OCI-M2 (cell line): ENCODE data around the gene POLN.
A peak's percentile ranks its signal among the peaks of the same experiment; 100 is the strongest.

Experiments
- DNase-seq: peaks from one replicate; lab custom pipeline; 2025; ENCODE audit not compliant: unreplicated experiment; lab: John Stamatoyannopoulos, UW

POLN gene

DNA sequence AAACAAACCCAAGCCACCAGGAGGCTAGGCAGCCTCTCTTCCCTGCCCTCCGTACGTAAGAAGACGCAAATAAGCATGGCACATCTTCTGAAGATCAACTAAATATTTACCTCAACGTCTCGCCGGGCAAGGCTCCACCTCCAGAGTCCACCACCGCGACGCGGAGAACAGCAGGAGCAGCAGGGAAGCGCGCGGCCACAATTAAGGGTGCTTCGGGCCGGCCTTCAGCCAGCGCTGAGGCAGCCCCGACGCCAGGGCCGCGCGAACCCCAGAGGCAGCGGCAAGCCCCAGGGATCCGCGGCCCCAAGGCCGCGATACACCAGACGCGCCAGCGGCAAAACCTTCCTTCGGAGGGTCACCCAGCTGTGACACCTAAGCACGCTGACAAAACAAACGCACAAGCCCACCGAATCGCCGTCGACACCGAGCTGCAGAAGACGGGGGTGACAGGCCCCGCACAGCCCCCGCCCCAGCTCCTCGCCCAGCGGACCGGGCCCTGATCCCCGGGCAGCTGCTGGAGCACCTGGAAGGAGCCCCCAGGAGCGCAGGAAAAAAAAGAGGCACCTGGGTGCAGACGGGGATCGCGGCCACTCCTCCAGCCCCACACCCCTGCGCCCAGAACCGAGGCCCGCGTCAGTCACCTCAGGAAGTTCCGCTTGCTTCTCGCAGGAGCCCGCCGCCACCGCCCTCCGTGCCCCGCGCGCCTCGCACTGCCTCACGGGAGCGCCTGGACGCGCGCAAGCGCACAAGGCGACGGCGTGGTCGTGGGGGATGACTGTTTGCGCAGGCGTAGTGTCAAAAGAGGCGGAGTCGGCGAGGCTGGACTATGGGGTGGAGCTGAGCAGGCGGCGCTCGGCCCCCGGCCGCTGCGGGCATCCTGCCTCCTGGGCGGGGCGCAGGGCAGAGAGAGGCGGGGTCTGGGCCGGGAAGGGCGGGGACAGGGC lies at the start of gene POLN, which contains the start of gene HAUS3:
POLN (minus strand) TSS at position 712 of the 944 bp plus-strand sequence. CDS start 12,890 bp downstream, outside the sequence.
HAUS3 (minus strand) TSS at position 712 of the 944 bp plus-strand sequence. CDS start 1,175 bp downstream, outside the sequence.
- DNase-seq = peak; percentile 38

DNA sequence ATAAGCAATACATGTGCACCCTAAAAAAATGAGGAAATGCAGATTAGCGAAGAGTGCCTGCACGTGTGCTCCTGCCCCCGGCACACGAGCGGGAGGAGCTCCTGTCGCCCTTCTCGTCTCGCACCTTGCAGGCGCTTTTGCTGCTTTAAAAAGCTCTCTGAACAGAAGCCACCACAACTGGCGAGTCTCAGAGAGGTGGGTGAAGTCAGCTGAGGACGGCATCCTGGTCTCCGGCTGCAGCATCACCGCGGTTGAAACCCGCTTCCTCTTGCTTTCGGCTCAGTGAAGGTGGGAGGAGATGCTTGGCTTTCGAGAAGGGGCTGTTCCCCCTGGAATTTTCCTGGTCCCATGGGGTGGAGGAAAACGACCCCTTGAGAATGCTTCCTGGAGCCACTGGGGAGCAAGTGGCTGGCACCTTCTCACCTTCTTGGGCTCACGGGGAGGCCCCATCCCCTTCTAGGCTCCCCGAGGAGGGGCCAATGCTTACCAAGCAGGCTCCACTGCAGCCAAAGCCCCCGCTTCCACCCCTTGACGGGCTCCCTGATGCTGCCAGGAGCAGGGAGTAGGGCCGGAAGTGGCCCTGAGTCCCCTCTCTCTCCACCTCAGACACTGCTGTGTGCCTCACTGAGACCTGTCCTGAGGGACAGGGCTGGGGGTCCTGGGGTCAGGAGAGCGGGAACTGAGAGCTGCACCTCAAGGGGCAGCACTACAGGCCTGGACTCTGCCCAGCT lies 49.2 kb upstream of the POLN start:
- DNase-seq = no peak

- DNase-seq = no peak
Measured at GRCh38 chr4:2290488-2290887, 48.6 kb upstream of the POLN start.

DNA sequence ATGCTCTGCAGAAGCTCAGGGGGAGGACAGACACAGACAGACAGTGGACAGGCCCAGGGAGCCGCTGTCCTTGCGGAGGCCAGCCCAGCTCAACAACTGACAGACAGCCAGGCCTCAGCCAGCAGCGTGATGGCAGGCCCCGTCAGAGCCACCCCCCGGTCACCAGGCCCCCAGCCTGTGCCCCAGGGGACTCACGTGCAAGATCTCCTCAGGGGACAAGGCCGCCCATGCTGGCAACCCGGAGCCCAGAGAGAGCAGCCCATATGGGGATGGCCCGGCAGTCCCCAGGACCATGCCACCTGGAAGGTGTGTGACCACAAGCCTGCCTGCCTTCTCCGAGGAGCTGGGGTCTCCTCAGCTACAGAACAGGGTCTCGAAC lies 48.0 kb upstream of the POLN start:
- no peak for DNase-seq

GRCh38 chr4:2289311-2289954 lies 47.5 kb upstream of the POLN start:
- no peak for DNase-seq

DNA sequence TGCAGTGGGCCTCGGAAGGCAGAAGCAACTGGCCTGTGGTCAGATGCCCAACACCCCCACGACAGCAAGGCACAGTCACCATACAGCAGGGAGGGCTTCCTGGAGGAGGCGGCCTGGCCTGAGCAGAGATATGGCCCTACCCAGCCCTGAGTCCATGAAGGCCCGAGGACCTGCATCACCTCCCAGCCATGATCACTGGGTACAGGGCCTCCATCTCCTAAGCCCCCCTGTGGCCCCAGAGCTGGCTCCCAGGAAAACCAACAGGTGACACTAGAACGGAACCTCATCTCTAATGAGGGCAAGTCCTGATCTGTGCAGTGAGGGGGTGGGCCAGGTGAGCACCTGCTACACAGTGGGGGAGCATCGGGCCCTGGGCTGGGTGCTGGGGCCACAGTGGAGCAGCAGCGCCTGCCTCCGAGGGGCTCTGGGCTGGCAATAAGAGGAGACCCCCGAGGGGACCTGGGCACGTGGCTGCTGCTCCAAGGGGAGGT lies 46.2 kb upstream of the POLN start:
- DNase-seq = no peak

DNA sequence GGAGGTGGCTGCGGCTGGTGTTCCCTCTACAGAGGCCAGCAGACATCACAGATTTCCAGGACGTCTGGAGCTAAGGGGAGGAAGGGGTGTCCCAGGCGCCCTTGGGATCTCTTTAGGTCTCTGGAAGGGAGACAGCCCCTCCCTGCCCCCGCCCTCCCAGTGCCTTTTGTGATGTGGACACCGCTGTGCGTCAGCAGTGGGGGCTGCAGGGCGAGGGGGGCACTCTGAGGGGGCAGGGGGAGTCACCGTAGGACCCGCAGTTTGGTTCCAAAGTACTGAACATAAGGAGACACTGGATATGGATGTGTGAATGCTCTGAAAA lies 45.6 kb upstream of the POLN start:
- no peak for DNase-seq

DNA sequence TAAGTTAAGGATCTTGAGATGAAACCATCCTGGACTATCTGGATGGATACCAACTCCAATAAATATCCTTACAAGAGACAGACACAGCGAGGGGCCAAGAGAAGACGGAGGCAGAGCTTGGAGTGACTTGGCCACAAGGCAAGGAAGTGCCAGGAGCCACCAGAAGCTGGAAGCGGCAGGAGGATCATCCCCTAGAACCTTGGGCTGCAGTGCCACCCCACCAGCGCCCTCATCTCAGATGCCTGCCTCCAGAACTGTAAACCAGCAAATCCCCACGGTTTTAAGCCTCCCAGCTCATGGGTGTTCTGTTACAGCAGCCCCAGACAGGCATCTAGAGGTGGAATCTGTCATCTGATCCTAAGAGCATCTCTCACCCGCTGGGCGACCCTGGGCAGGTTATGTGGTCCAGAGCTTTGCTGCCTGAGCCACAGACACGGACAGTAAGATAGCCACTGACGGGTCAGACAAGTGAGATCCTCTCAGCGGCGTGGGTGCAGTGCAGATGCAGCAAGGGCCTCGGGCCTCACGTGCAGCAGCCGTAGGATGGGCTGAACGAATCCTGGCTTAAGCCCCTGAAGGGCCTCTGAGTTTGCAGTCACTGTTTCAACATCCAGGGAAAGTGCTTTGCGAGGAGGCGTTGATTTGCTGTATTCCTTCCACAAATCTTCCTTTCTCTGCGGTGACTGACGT lies 45.1 kb upstream of the POLN start:
- DNase-seq = no peak

GRCh38 chr4:2285613-2286381 lies 43.9 kb upstream of the POLN start:
- DNase-seq = no peak

- DNase-seq = no peak
Measured at GRCh38 chr4:2284934-2285612, 43.2 kb upstream of the POLN start.

DNA sequence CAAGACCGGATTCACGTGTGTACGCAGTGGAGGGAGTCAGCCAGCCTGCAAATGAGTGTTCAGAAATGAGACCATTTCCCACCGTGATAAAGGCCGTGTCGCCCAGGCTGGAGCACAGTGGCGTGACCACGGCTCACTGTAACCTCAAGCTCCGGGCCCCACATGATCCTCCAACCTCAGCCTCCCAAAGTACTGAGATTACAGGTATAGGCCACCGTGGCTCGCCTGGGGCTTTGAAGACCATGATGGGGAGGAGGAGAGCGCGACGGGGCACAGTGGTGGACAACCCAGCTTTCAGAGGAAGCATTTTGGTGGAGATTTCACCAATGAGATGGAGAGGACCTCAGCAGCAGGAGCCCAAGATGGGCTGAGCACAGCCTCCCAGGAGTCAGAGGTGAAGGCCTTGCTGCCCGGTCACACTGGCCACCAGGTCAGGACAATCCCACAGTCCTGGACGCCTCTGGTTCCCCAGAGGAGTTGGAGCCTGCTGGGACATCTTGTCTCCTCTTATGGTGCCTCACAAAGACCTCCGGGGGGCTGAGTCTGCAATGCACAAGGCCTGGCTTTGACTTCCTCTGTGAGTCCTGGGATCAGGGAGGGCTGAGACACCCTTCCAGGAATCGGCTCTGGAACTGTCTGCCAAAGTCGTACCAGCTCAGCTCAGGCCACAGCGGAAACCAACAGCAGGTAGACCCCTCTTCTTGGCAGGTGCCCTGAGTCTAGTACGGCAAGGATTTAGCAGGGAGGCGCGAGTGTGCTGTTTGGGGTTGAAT lies 42.4 kb upstream of the POLN start:
- no peak for DNase-seq

DNA sequence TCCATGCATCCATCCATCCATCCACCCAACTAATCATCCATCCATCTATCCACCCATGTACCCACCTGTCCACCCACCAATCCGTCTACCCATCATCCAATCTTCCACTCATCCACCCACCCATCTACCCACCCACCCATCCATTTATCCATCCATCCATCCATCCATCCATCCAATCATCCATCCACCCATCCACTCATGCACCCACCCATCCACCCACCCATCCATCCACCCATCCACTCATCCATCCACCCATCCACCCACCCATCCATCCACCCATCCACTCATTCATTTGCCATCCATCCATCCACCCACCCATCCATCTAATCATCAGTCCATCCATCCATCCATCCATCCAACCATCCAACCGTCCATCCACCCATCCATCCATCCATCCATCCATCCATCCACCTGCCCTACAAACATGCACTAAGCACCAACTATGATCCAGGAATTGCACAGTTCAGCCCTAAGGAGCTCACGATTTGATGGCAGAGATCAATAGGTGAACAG lies 41.3 kb upstream of the POLN start:
- DNase-seq = no peak

GRCh38 chr4:2281575-2282343 lies 39.8 kb upstream of the POLN start:
- no peak for DNase-seq

DNA sequence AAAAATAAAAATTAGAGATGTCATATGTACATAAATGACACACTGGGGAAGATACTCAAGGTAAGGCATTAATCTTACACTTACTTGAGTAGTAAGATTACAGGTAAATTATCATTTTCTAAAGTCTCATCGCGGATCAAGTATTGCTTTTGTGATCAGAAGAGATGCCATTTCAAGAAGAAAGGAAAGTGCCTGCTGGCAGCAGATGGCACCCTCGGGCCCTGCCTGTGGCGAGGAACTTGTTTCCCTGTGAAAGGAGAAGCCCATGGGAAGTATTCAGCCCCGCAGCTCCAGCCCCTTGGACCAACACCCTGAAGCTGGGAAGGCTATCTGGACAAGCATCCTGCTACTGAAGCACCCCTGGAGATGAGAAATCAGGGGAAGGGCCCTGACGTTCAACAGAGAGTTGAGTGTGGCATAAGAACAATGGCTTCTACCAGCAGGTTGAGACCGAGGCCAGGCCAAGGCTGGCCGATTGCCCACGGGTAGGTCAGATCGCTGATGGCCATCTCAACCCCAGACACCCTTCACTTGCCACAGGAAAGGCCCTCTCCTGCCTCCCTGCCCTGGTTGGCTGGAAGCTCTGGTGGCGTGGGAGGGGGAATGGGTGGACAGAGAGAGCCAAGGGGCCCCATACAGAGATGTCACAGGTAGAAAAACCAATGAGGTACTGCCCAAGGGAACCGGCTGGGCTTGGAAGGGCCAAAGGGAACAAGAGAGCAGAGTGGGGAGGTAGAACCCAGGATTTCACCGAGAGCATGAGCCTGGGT lies 38.8 kb upstream of the POLN start:
- DNase-seq = no peak

GRCh38 chr4:2277956-2278355 lies 36.0 kb upstream of the POLN start:
- DNase-seq = no peak

- no peak for DNase-seq
Measured at GRCh38 chr4:2276581-2277325, 34.8 kb upstream of the POLN start.
